ENCODE data around the gene LRCH4. TPM values are rescaled to one million over a fixed set of nuclear protein-coding genes. Genes with fewer than 3 reads are reported as not detected.

LRCH4 gene
- total RNA-seq, 6 experiments from 2014 or later, result 34.7 to 40.6 (median 38.5) TPM

- peaks cover 7% of the 10 kb centered on the region for H3K4me1 Mint-ChIP-seq (ENCODE audit: low read depth)
- H3K9me3 Mint-ChIP-seq, result no peaks in the 10 kb centered on the region
- TF ChIP-seq CTCF (IDR thresholded peaks at IDR 0.05), result no peak
- no peak overlapping the region for H3K4me3 Mint-ChIP-seq
- H3K36me3 Mint-ChIP-seq (ENCODE audit: low read depth), result peaks cover 4% of the 10 kb centered on the region; the same call in 1 of the 2 replicates
- no peak overlapping the region; the same call in 1 of the 2 replicates for H3K27ac Mint-ChIP-seq
- peaks cover 6% of the 10 kb centered on the region; the same call in 1 of the 2 replicates for H3K27me3 Mint-ChIP-seq (ENCODE audit: insufficient read depth)
- DNase-seq, result no peak
Measured at GRCh38 chr7:100578246-100579183, 7.4 kb downstream of the LRCH4 start.

- no peak for TF ChIP-seq CTCF (IDR thresholded peaks at IDR 0.05)
- Mint-ChIP-seq H3K36me3 (ENCODE audit: low read depth) (peaks cover 4% of the 10 kb centered on the region; the same call in 1 of the 2 replicates), H3K9me3 (no peaks in the 10 kb centered on the region), H3K27ac (no peak overlapping the region), H3K4me1 (ENCODE audit: low read depth) (no peaks in the 10 kb centered on the region), H3K4me3 (no peak overlapping the region), H3K27me3 (ENCODE audit: insufficient read depth) (peaks cover 6% of the 10 kb centered on the region; the same call in 1 of the 2 replicates)
- DNase-seq, result no peak
Measured at GRCh38 chr7:100577507-100577906, 8.4 kb downstream of the LRCH4 start.

- no peak for DNase-seq
- Mint-ChIP-seq H3K27me3 (ENCODE audit: insufficient read depth) (peaks cover 10% of the 10 kb centered on the region; the same call in 1 of the 2 replicates), H3K9me3 (no peaks in the 10 kb centered on the region), H3K36me3 (ENCODE audit: low read depth) (peaks cover 4% of the 10 kb centered on the region; the same call in 1 of the 2 replicates), H3K4me1 (ENCODE audit: low read depth) (no peaks in the 10 kb centered on the region; the same call in 1 of the 2 replicates), H3K4me3 (no peak overlapping the region), H3K27ac (no peak overlapping the region)
- no peak for TF ChIP-seq CTCF (IDR thresholded peaks at IDR 0.05)
Measured at GRCh38 chr7:100577103-100577502, 8.8 kb downstream of the LRCH4 start.

- peaks cover 4% of the 10 kb centered on the region; the same call in 1 of the 2 replicates for H3K36me3 Mint-ChIP-seq (ENCODE audit: low read depth)
- H3K27me3 Mint-ChIP-seq (ENCODE audit: insufficient read depth), result peaks cover 13% of the 10 kb centered on the region; the same call in 1 of the 2 replicates
- no peak overlapping the region for H3K4me3 Mint-ChIP-seq
- no peak for TF ChIP-seq CTCF (IDR thresholded peaks at IDR 0.05)
- DNase-seq, result no peak
- H3K4me1 Mint-ChIP-seq (ENCODE audit: low read depth), result no peaks in the 10 kb centered on the region; the same call in 1 of the 2 replicates
- no peaks in the 10 kb centered on the region for H3K9me3 Mint-ChIP-seq
- no peak overlapping the region for H3K27ac Mint-ChIP-seq
Measured at GRCh38 chr7:100576384-100576993, 9.4 kb downstream of the LRCH4 start.

GRCh38 chr7:100575746-100576383, 10.1 kb downstream of the LRCH4 start:
- H3K4me1 Mint-ChIP-seq (ENCODE audit: low read depth), result no peaks in the 10 kb centered on the region; the same call in 1 of the 2 replicates
- peaks cover 13% of the 10 kb centered on the region; the same call in 1 of the 2 replicates for H3K27me3 Mint-ChIP-seq (ENCODE audit: insufficient read depth)
- H3K27ac Mint-ChIP-seq, result no peak overlapping the region
- H3K4me3 Mint-ChIP-seq, result no peak overlapping the region
- TF ChIP-seq CTCF (IDR thresholded peaks at IDR 0.05), result no peak
- H3K9me3 Mint-ChIP-seq, result no peaks in the 10 kb centered on the region
- no peak for DNase-seq
- peaks cover 4% of the 10 kb centered on the region; the same call in 1 of the 2 replicates for H3K36me3 Mint-ChIP-seq (ENCODE audit: low read depth)

Data from HFFc6 (cell line).